Uterus (tissue), 4 donors: ENCODE data around the gene BMP4. TPM values are rescaled to one million over a fixed set of nuclear protein-coding genes. Genes with fewer than 3 reads are reported as not detected.

Experiments used
- DNase-seq, 2 donors: peaks; one replicate each; pipeline ENCODE4 v3.0.0-alpha.2; 2019 to 2020
- H3K27ac ChIP-seq, 2 donors: fragments of 200-600 bp; sonication (generic); 1 replicate in 1 of 2; 2 replicates in 1 of 2; pipeline ENCODE4 v1.5.1; 2016 to 2018
- H3K27me3 ChIP-seq, 2 donors: fragments of 200-600 bp; sonication (generic); one replicate each; pipeline ENCODE4 v1.5.1; 2018 to 2019; ENCODE audit warnings: control low read depth in 1 of 2
- H3K36me3 ChIP-seq, 2 donors: fragments of 200-600 bp; sonication (generic); one replicate each; pipeline ENCODE4 v1.5.1; 2019; ENCODE audit warnings: control low read depth in 1 of 2
- H3K4me1 ChIP-seq, 2 donors: fragments of 200-600 bp; sonication (generic); one replicate each; pipeline ENCODE4 v1.5.1; 2018 to 2019; ENCODE audit warnings: control low read depth in 1 of 2
- H3K4me3 ChIP-seq, 2 donors: fragments of 200-600 bp; sonication (generic); 1 replicate in 1 of 2; 2 replicates in 1 of 2; pipeline ENCODE4 v1.5.1; 2018 to 2019; ENCODE audit warnings: mild to moderate bottlenecking in 1 of 2
- H3K9me3 ChIP-seq, 2 donors: fragments of 200-600 bp; sonication (generic); one replicate each; pipeline ENCODE4 v1.5.1; 2019; ENCODE audit warnings: control low read depth in 1 of 2
- POLR2A ChIP-seq, 2 donors: fragments of 450-650 bp; IDR thresholded peaks; one replicate each; pipeline ENCODE4 v1.6.1; 2016; ENCODE audit warnings: antibody characterized with exemption in 2 of 2, mild to moderate bottlenecking in 1 of 2, moderate library complexity in 1 of 2
- intact Hi-C: fragments of 100-400 bp; cut with DNase I; formaldehyde crosslinking; loops from one replicate; pipeline ENCODE4 v1.15.1; 2023; ENCODE audit warnings: low total_unique reads
- total RNA-seq, 4 donors: library from RNA; depleted of rRNA in 3 of 4; stranded (reverse); fragments of >200 nt in 3 of 4; gene quantifications; one replicate each; pipeline versions ENCODE4 v1.1.0 to v1.2.4, GENCODE V29; 2014 to 2023
- TF ChIP-seq, protein P1 (sequence below), 4 experiments: fragments of 200-600 bp in 2 of 4; fragments of 450-650 bp in 2 of 4; sonication (generic) in 2 of 4; IDR thresholded peaks; one replicate each; pipeline ENCODE4 v1.5.1; 2016 to 2019; ENCODE audit warnings: antibody characterized with exemption in 4 of 4, mild to moderate bottlenecking in 2 of 4, moderate library complexity in 1 of 4
- donor health status: DM: yes; HTN: yes; CAD: no.

Gene BMP4
- total RNA-seq, result 100 to 1,000 TPM in 1 of 4 donors, 10 to 100 TPM in 3; 12.0 to 127 (median 14.9) TPM

GRCh38 chr14:53956427-53957201 lies at the start of gene BMP4:
BMP4 (minus strand) TSS chr14:53956825; CDS start chr14:53952222, 4,603 bp downstream.
- intact Hi-C loops, result no loop called here
- Histone ChIP-seq H3K27me3 (peaks cover 0 to 3% of the 10 kb centered on the region in 2 donors), H3K4me3 (peak within 1 kb of the TSS; percentile 42 to 83), H3K9me3 (no peaks in the 10 kb centered on the region), H3K4me1 (peaks cover 0 to 5% of the 10 kb centered on the region in 2 donors), H3K36me3 (no peaks in the 10 kb centered on the region), H3K27ac (peak within 1 kb of the TSS; percentile 81 to 90)
- peak; percentile 83 to 89 for DNase-seq
- TF ChIP-seq POLR2A (IDR thresholded peaks at IDR 0.05), result peak; percentile 60 to 68
- TF ChIP-seq, protein P1, sequence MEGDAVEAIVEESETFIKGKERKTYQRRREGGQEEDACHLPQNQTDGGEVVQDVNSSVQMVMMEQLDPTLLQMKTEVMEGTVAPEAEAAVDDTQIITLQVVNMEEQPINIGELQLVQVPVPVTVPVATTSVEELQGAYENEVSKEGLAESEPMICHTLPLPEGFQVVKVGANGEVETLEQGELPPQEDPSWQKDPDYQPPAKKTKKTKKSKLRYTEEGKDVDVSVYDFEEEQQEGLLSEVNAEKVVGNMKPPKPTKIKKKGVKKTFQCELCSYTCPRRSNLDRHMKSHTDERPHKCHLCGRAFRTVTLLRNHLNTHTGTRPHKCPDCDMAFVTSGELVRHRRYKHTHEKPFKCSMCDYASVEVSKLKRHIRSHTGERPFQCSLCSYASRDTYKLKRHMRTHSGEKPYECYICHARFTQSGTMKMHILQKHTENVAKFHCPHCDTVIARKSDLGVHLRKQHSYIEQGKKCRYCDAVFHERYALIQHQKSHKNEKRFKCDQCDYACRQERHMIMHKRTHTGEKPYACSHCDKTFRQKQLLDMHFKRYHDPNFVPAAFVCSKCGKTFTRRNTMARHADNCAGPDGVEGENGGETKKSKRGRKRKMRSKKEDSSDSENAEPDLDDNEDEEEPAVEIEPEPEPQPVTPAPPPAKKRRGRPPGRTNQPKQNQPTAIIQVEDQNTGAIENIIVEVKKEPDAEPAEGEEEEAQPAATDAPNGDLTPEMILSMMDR (IDR thresholded peaks at IDR 0.05), result no peak

DNA sequence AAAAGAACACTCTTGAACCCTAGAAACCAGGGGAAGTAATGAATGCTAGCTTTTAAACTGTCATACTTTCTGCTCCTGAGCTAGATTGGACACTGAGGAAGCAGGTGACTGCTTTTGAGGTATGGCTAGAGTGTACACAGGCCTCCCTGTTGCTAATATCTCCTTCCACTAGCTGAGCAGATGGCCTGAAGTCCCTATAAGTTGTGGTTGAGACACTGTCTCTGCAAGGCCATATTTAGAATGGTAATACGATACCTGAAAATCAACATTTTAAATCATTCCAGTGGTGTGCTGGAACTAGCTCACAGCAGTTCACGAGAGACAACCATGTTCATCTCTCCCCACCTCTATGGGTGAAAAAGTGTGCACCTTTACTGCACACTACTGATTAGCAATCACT lies 46.4 kb upstream of the BMP4 start:
- H3K27ac ChIP-seq, result no peak overlapping the region
- no peaks in the 10 kb centered on the region for H3K4me1 ChIP-seq
- no peaks in the 10 kb centered on the region for H3K9me3 ChIP-seq
- intact Hi-C loops, result no loop called here
- DNase-seq, result no peak
- TF ChIP-seq, protein P1 (IDR thresholded peaks at IDR 0.05), result no peak
- no peak for TF ChIP-seq POLR2A (IDR thresholded peaks at IDR 0.05)
- H3K27me3 ChIP-seq, result no peaks in the 10 kb centered on the region
- no peaks in the 10 kb centered on the region for H3K36me3 ChIP-seq
- no peak overlapping the region for H3K4me3 ChIP-seq

DNA sequence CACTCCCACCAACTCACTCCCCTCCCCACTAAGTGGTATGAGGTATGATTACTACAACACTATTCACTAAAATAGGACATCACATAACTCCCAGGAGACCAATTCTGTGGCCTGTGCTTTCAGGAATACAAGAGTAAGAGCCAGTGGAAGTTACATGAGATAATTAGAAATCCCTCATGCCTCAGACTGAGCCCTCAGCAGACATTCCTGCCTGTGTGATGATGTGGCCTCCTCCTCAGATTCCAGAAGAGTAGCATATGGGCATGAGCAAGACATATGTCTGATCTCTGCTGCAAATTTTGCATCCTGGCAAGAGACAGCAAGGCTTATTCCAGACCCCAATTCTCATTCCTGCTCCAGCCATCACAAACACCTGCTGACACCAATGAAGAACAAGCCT lies 46.0 kb upstream of the BMP4 start:
- H3K4me1 ChIP-seq, result no peaks in the 10 kb centered on the region
- no peaks in the 10 kb centered on the region for H3K36me3 ChIP-seq
- intact Hi-C loops, result no loop called here
- no peak overlapping the region for H3K4me3 ChIP-seq
- DNase-seq, result no peak
- no peak for TF ChIP-seq POLR2A (IDR thresholded peaks at IDR 0.05)
- TF ChIP-seq, protein P1 (IDR thresholded peaks at IDR 0.05), result no peak
- H3K27me3 ChIP-seq, result no peaks in the 10 kb centered on the region
- no peaks in the 10 kb centered on the region for H3K9me3 ChIP-seq
- no peak overlapping the region for H3K27ac ChIP-seq

GRCh38 chr14:54001189-54001878 lies 44.7 kb upstream of the BMP4 start:
- intact Hi-C loops, result no loop called here
- Histone ChIP-seq H3K36me3 (no peaks in the 10 kb centered on the region), H3K27ac (no peak overlapping the region), H3K27me3 (no peaks in the 10 kb centered on the region), H3K4me3 (no peak overlapping the region), H3K4me1 (no peaks in the 10 kb centered on the region), H3K9me3 (no peaks in the 10 kb centered on the region)
- no peak for DNase-seq
- TF ChIP-seq POLR2A (IDR thresholded peaks at IDR 0.05), result no peak
- TF ChIP-seq, protein P1 (IDR thresholded peaks at IDR 0.05), result no peak

- H3K36me3 ChIP-seq, result no peaks in the 10 kb centered on the region
- H3K4me3 ChIP-seq, result no peak overlapping the region
- DNase-seq, result no peak
- TF ChIP-seq POLR2A (IDR thresholded peaks at IDR 0.05), result no peak
- TF ChIP-seq, protein P1 (IDR thresholded peaks at IDR 0.05), result no peak
- intact Hi-C loops, result no loop called here
- H3K4me1 ChIP-seq, result no peaks in the 10 kb centered on the region
- no peaks in the 10 kb centered on the region for H3K9me3 ChIP-seq
- H3K27me3 ChIP-seq, result no peaks in the 10 kb centered on the region
- H3K27ac ChIP-seq, result no peak overlapping the region
Observed at GRCh38 chr14:54000341-54000811, 43.8 kb upstream of the BMP4 start.
